ENCODE data around the gene RNF26.

GRCh38 chr11:119322921-119323531 lies 11.3 kb upstream of the RNF26 start:
- TF ChIP-seq CTCF (IDR thresholded peaks at IDR 0.05; ENCODE audit: low read length): no peak
- TF ChIP-seq EZH2 (IDR thresholded peaks at IDR 0.05; ENCODE audit: borderline replicate concordance, low read length): no peak

Data from OCI-LY1 (cell line).